NB4 (cell line): ENCODE results near the gene TNFAIP8.
"Not testable (repeated sequence)": the region's sequence is repeated elsewhere in the genome, so short reads cannot be mapped to it uniquely, and the experiment has no call there.

ENCODE experiments used
- MYC ChIP-seq: IDR thresholded peaks from 2 replicates; pipeline ENCODE4 v1.6.1; 2011; ENCODE audit warnings: low read depth, low read length
- POLR2A ChIP-seq: IDR thresholded peaks from 2 replicates; pipeline ENCODE4 v1.6.1; 2011; ENCODE audit warnings: mild to moderate bottlenecking; ENCODE audit not compliant: insufficient read length; ENCODE audit errors: extremely low read depth
- TF ChIP-seq, protein P1 (sequence below): IDR thresholded peaks from one replicate; pipeline ENCODE4 v1.5.1; 2012; ENCODE audit warnings: low read depth, low read length
- TF ChIP-seq, protein P2 (sequence below): IDR thresholded peaks from 2 replicates; pipeline ENCODE4 v1.6.1; 2011; ENCODE audit warnings: low read depth, low read length

DNA sequence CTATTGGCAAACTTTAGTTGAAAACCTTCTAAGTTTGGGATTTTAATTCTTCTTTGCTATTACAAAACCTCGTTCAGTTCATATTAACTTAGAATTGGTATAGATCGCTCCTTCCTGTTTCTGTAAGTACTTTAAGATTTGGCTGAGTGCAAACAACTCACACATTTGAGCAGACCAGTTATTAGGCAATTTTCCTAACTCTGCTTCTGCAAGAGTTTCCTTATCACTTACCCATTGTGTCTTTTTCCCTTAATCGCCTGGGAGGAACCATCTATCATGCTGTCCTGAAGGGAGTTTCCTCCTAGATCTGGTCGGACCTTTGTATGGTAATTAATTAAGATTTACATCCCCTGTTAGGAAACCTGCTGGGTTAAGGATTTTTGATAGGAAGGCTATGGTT is 71.8 kb downstream of the TNFAIP8 start:
- TF ChIP-seq, protein P1, sequence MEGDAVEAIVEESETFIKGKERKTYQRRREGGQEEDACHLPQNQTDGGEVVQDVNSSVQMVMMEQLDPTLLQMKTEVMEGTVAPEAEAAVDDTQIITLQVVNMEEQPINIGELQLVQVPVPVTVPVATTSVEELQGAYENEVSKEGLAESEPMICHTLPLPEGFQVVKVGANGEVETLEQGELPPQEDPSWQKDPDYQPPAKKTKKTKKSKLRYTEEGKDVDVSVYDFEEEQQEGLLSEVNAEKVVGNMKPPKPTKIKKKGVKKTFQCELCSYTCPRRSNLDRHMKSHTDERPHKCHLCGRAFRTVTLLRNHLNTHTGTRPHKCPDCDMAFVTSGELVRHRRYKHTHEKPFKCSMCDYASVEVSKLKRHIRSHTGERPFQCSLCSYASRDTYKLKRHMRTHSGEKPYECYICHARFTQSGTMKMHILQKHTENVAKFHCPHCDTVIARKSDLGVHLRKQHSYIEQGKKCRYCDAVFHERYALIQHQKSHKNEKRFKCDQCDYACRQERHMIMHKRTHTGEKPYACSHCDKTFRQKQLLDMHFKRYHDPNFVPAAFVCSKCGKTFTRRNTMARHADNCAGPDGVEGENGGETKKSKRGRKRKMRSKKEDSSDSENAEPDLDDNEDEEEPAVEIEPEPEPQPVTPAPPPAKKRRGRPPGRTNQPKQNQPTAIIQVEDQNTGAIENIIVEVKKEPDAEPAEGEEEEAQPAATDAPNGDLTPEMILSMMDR, result not testable (repeated sequence)
- TF ChIP-seq POLR2A, MYC: not testable (repeated sequence)
- TF ChIP-seq, protein P2, sequence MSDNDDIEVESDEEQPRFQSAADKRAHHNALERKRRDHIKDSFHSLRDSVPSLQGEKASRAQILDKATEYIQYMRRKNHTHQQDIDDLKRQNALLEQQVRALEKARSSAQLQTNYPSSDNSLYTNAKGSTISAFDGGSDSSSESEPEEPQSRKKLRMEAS, result not testable (repeated sequence)
